H1 (cell line): Measurements from ENCODE around the gene CYBA. TPM values are rescaled to one million over a fixed set of nuclear protein-coding genes. Genes with fewer than 3 reads are reported as not detected.

Source experiments
- CTCF ChIA-PET: fragments of 300-600 bp; sonication (Branson Sonifier 250); formaldehyde crosslinking; loops from one replicate; lab custom pipeline; 2021; ENCODE audit not compliant: partially characterized antibody; lab: Charles Lee
- POLR2A ChIA-PET: fragments of 300-600 bp; sonication (Branson Sonifier 250); formaldehyde crosslinking; loops from one replicate; lab custom pipeline; 2021; ENCODE audit warnings: inconsistent platforms; ENCODE audit not compliant: partially characterized antibody; lab: Charles Lee
- DNase-seq, 2 experiments: peaks; one replicate each; pipeline versions ENCODE4 v3.0.0 to v3.0.0-alpha.2; 2010 to 2022; ENCODE audit warnings: low spot score in 2 of 2, low read depth in 1 of 2, mixed read lengths in 1 of 2
- FAIRE-seq: peaks from 2 replicates; lab custom pipeline; 2011; peaks lifted over from hg19 to GRCh38; lab: Jason Lieb, UNC
- H2AFZ ChIP-seq: 2 replicates; pipeline ENCODE4 v1.8.1; 2012; ENCODE audit warnings: low read length, inconsistent platforms
- H2AK5ac ChIP-seq: 2 replicates; pipeline ENCODE4 v1.6.1; 2013; ENCODE audit warnings: low read depth, low read length
- H2BK120ac ChIP-seq: replicated peaks from 2 replicates; pipeline ENCODE3; 2013; ENCODE audit warnings: low read depth, low read length, inconsistent platforms
- H2BK12ac ChIP-seq: 2 replicates; pipeline ENCODE4 v1.6.1; 2013; ENCODE audit warnings: low read depth, low read length
- H2BK15ac ChIP-seq: 2 replicates; pipeline ENCODE4 v1.6.1; 2013; ENCODE audit warnings: low read length
- H2BK20ac ChIP-seq: 2 replicates; pipeline ENCODE4 v1.6.1; 2013; ENCODE audit warnings: low read length
- H2BK5ac ChIP-seq: 2 replicates; pipeline ENCODE4 v1.6.1; 2013; ENCODE audit warnings: low read depth, low read length
- H3K14ac ChIP-seq: 2 replicates; pipeline ENCODE4 v1.6.1; 2013; ENCODE audit warnings: inconsistent platforms; ENCODE audit not compliant: insufficient read length
- H3K18ac ChIP-seq: 2 replicates; pipeline ENCODE4 v1.6.1; 2013; ENCODE audit warnings: low read length; ENCODE audit errors: extremely low read depth
- H3K23ac ChIP-seq: 2 replicates; pipeline ENCODE4 v1.6.1; 2013; ENCODE audit warnings: inconsistent platforms; ENCODE audit not compliant: insufficient read length
- H3K23me2 ChIP-seq: 2 replicates; pipeline ENCODE4 v1.6.1; 2013; ENCODE audit warnings: low read depth, low read length
- H3K27ac ChIP-seq: 2 replicates; pipeline ENCODE4 v1.6.1; 2011; ENCODE audit warnings: low read depth, low read length, inconsistent platforms
- H3K27me3 ChIP-seq, 4 experiments: replicated peaks in 1 of 4; 1 replicate in 1 of 4; 2 replicates in 3 of 4; pipeline versions ENCODE4 v1.6.1 to v1.8.1; 2011 to 2013; ENCODE audit warnings: low read length in 3 of 4, mild to moderate bottlenecking in 3 of 4, inconsistent platforms in 2 of 4, mixed read lengths in 2 of 4, moderate library complexity in 1 of 4; ENCODE audit not compliant: control insufficient read depth in 3 of 4, insufficient read depth in 3 of 4; ENCODE audit errors: extremely low read depth in 1 of 4
- H3K36me3 ChIP-seq, 4 experiments: 2 replicates each; pipeline versions ENCODE4 v1.6.1 to v1.8.1; 2011 to 2013; ENCODE audit warnings: mild to moderate bottlenecking in 4 of 4, low read length in 3 of 4, moderate library complexity in 2 of 4, control low read depth in 1 of 4, inconsistent platforms in 1 of 4; ENCODE audit not compliant: insufficient read depth in 4 of 4, control insufficient read depth in 2 of 4
- H3K4ac ChIP-seq: replicated peaks from 2 replicates; pipeline ENCODE3; 2013; ENCODE audit warnings: low read length, low read depth, mixed read lengths, inconsistent platforms; ENCODE audit not compliant: insufficient read length
- H3K4me1 ChIP-seq, 4 experiments: replicated peaks in 1 of 4; 1 replicate in 1 of 4; 2 replicates in 3 of 4; pipeline versions ENCODE4 v1.6.1 to v1.8.1; 2011 to 2013; ENCODE audit warnings: low read length in 3 of 4, inconsistent platforms in 2 of 4, mixed read lengths in 1 of 4; ENCODE audit not compliant: insufficient read depth in 4 of 4, control insufficient read depth in 3 of 4
- H3K4me2 ChIP-seq, 2 experiments: 2 replicates each; pipeline versions ENCODE4 v1.6.1 to v1.8.1; 2011 to 2013; ENCODE audit warnings: low read depth in 2 of 2, low read length in 2 of 2, control low read depth in 1 of 2, inconsistent platforms in 1 of 2, mild to moderate bottlenecking in 1 of 2; ENCODE audit not compliant: insufficient read depth in 1 of 2
- H3K4me3 ChIP-seq, 4 experiments: fragments of 200-600, 300-600 bp in 1 of 4; sonication (generic), shearing (Covaris generic), sonication (Bioruptor Twin) in 1 of 4; 2 replicates each; pipeline versions ENCODE4 v1.5.1 to v1.8.1; 2011 to 2016; ENCODE audit warnings: low read length in 4 of 4, low read depth in 3 of 4, control low read depth in 2 of 4, inconsistent platforms in 2 of 4, mild to moderate bottlenecking in 2 of 4, mixed read lengths in 1 of 4, moderate library complexity in 1 of 4; ENCODE audit not compliant: insufficient read depth in 2 of 4; ENCODE audit errors: extremely low read depth in 1 of 4
- H3K56ac ChIP-seq: replicated peaks from 2 replicates; pipeline ENCODE3; 2013; ENCODE audit warnings: low read depth, mild to moderate bottlenecking, mixed read lengths, low read length, inconsistent platforms; ENCODE audit not compliant: insufficient read length
- H3K79me1 ChIP-seq: 2 replicates; pipeline ENCODE4 v1.6.1; 2013; ENCODE audit warnings: low read depth, low read length, control low read depth
- H3K79me2 ChIP-seq, 2 experiments: 2 replicates each; pipeline versions ENCODE4 v1.6.1 to v1.8.1; 2012 to 2013; ENCODE audit warnings: low read length in 2 of 2, mild to moderate bottlenecking in 2 of 2, inconsistent platforms in 1 of 2; ENCODE audit not compliant: insufficient read depth in 2 of 2, control insufficient read depth in 1 of 2
- H3K9ac ChIP-seq, 4 experiments: replicated peaks in 1 of 4; 1 replicate in 1 of 4; 2 replicates in 3 of 4; pipeline versions ENCODE4 v1.6.1 to v1.8.1; 2011 to 2013; ENCODE audit warnings: low read depth in 3 of 4, low read length in 3 of 4, control low read depth in 2 of 4, mild to moderate bottlenecking in 2 of 4, moderate library complexity in 2 of 4, inconsistent platforms in 1 of 4; ENCODE audit errors: extremely low read depth in 1 of 4
- H3K9me3 ChIP-seq, 2 experiments: 2 replicates each; pipeline versions ENCODE4 v1.6.1 to v1.8.1; 2012 to 2013; ENCODE audit warnings: mild to moderate bottlenecking in 2 of 2, moderate library complexity in 2 of 2, control low read depth in 1 of 2, inconsistent platforms in 1 of 2, low read depth in 1 of 2, low read length in 1 of 2, mixed read lengths in 1 of 2; ENCODE audit not compliant: insufficient read depth in 2 of 2
- H4K20me1 ChIP-seq, 2 experiments: replicated peaks in 1 of 2; 2 replicates each; pipeline versions ENCODE3 to v1.8.1; 2011 to 2013; ENCODE audit warnings: inconsistent platforms in 2 of 2, low read length in 2 of 2, mild to moderate bottlenecking in 1 of 2; ENCODE audit not compliant: insufficient read depth in 2 of 2, control insufficient read depth in 1 of 2
- H4K5ac ChIP-seq: 2 replicates; pipeline ENCODE4 v1.6.1; 2013; ENCODE audit warnings: low read length, low read depth, mixed read lengths, inconsistent platforms; ENCODE audit not compliant: insufficient read length
- H4K8ac ChIP-seq: 2 replicates; pipeline ENCODE4 v1.8.0; 2013; ENCODE audit warnings: mild to moderate bottlenecking, moderate library complexity, low read length, inconsistent platforms; ENCODE audit not compliant: insufficient read depth; ENCODE audit errors: extremely low read depth
- H4K91ac ChIP-seq: replicated peaks from 2 replicates; pipeline ENCODE3; 2013; ENCODE audit warnings: low read length, mixed read lengths, inconsistent platforms; ENCODE audit not compliant: insufficient read length
- CBX8 ChIP-seq: fragments of 300-800, 300-1000 bp; sonication (generic); IDR thresholded peaks from 2 replicates; pipeline ENCODE4 v1.7.1; 2016; ENCODE audit warnings: low read depth, low read length, borderline replicate concordance
- CEBPB ChIP-seq: IDR thresholded peaks from 2 replicates; pipeline ENCODE4 v1.6.1; 2012; ENCODE audit warnings: low read depth, low read length
- FOSL1 ChIP-seq: IDR thresholded peaks from 2 replicates; pipeline ENCODE4 v1.6.1; 2011; ENCODE audit warnings: mild to moderate bottlenecking, low read depth, low read length, moderate library complexity; ENCODE audit not compliant: insufficient read depth
- HDAC2 ChIP-seq, 2 experiments: fragments of 300-600 bp in 1 of 2; sonication (generic) in 1 of 2; IDR thresholded peaks; 2 replicates each; pipeline ENCODE4 v1.6.1; 2011 to 2012; ENCODE audit warnings: low read depth in 2 of 2, low read length in 2 of 2, mild to moderate bottlenecking in 2 of 2, moderate library complexity in 2 of 2, borderline replicate concordance in 1 of 2, inconsistent platforms in 1 of 2
- KDM1A ChIP-seq: fragments of 200-600, 300-600 bp; sonication (generic); IDR thresholded peaks from 2 replicates; pipeline ENCODE4 v1.7.1; 2016; ENCODE audit warnings: mild to moderate bottlenecking, low read length, borderline replicate concordance
- MAX ChIP-seq: IDR thresholded peaks from 2 replicates; pipeline ENCODE4 v1.6.1; 2012; ENCODE audit warnings: inconsistent platforms
- NANOG ChIP-seq: IDR thresholded peaks from 2 replicates; pipeline ENCODE4 v1.6.1; 2011; ENCODE audit warnings: low read length, low read depth, mild to moderate bottlenecking, inconsistent platforms; ENCODE audit not compliant: insufficient read depth, poor library complexity, severe bottlenecking
- POLR2A ChIP-seq, 2 experiments: IDR thresholded peaks; 1 replicate in 1 of 2; 2 replicates in 1 of 2; pipeline ENCODE4 v1.6.1; 2011; ENCODE audit warnings: low read depth in 2 of 2, low read length in 2 of 2, mild to moderate bottlenecking in 2 of 2; ENCODE audit errors: control extremely low read depth in 1 of 2
- POLR2AphosphoS5 ChIP-seq: IDR thresholded peaks from 2 replicates; pipeline ENCODE4 v1.6.1; 2011; ENCODE audit warnings: low read depth, low read length
- RAD21 ChIP-seq, 2 experiments: IDR thresholded peaks in 1 of 2; conservative IDR thresholded peaks in 1 of 2; 2 replicates each; pipeline ENCODE4 v1.6.1; 2011; ENCODE audit warnings: low read depth in 2 of 2, low read length in 2 of 2, improper control_type of control experiment in 1 of 2, inconsistent platforms in 1 of 2, mild to moderate bottlenecking in 1 of 2, moderate library complexity in 1 of 2
- SRF ChIP-seq: IDR thresholded peaks from 2 replicates; pipeline ENCODE4 v1.6.1; 2011; ENCODE audit warnings: mild to moderate bottlenecking, low read depth, low read length, moderate library complexity
- ZNF274 ChIP-seq: IDR thresholded peaks from 2 replicates; pipeline ENCODE4 v1.7.0; 2012; ENCODE audit warnings: low read length, borderline replicate concordance; ENCODE audit errors: extremely low read depth
- WGBS, 2 experiments: shearing (Covaris generic) in 1 of 2; methylation state at CpG; one replicate each; pipeline versions ENCODE4 v1.1.6 to v1.1.7; 2013 to 2015; ENCODE audit warnings: low lambda C conversion rate in 2 of 2, mixed read lengths in 2 of 2, inconsistent platforms in 1 of 2, low coverage in 1 of 2, missing lambda C conversion rate in 1 of 2; ENCODE audit not compliant: insufficient replicate concordance in 2 of 2, insufficient coverage in 1 of 2, insufficient read length in 1 of 2; ENCODE audit errors: extremely low coverage in 1 of 2, missing lambda C conversion rate in 1 of 2; 5-methylcytosine and 5-hydroxymethylcytosine counted together
- polyA plus RNA-seq, 7 experiments: library from polyadenylated mRNA; depleted of rRNA in 3 of 7; stranded (reverse) in 5 of 7; unstranded in 2 of 7; fragments of >200 nt in 5 of 7; fragments of 200-250 nt in 2 of 7; gene quantifications; 1 replicate in 5 of 7; 2 replicates in 1 of 7; 4 replicates in 1 of 7; pipeline versions ENCODE4 v1.2.1 to v1.2.3, GENCODE V29; 2011 to 2013; ENCODE audit warnings: missing spikeins in 2 of 7, mixed read lengths in 2 of 7
- total RNA-seq: library from RNA; stranded (reverse); fragmentation: NEBNext Ultra II Directional; extraction: Animal tissue kit (Norgen Biotek cat#: 25700); gene quantifications from 2 replicates; pipeline ENCODE4 v1.2.1, GENCODE V29; 2021

CYBA gene
- total and polyA plus RNA-seq, 2 of the 8 experiments (the other 6 are each of a cell fraction or from before 2014, with no cell fraction given), result 136 to 254 TPM

DNA sequence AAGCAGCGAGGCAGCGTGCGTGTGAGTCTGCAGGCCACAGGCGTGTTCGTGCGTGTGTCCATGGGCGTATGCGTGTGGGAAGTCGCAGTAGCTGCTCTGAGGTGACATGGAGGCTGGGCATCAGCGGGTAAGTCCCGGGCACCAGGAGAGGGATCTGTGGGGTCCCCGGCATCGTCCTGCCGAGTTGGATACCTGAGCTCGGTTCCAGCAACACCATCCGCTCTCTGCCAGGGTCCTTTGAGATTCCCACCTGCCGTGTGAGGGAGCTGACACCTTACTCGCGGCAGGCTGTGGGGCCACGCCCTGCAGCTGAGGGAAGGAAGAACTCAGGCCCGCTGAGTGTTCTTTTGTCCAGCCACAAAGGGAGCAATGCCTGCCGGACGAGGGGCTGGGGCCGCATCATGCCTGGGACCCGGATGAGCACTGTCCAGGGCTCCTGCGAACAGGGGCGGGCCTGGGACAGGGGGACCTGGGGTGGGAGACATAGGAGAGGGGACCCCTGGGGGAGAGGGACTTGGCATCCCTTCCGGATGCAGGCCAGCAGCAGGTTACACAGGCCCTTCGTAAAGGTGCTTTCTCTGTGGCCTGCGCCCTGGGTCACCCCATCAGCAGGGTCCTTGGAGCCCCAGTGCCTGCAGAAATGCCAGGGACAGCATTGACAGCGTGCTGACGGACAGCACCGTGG lies 40.4 kb upstream of the CYBA start:
- no peaks in the 10 kb centered on the region for H3K36me3 ChIP-seq
- no peak overlapping the region for H3K27ac ChIP-seq
- peaks cover 3% of the 10 kb centered on the region; the same call in 1 of the 2 replicates for H3K23me2 ChIP-seq
- no peak overlapping the region for H3K18ac ChIP-seq
- peaks cover 0 to 5% (median 4%) of the 10 kb centered on the region in 4 experiments; a peak in 6 of 7 replicates for H3K4me1 ChIP-seq
- H3K4me2 ChIP-seq, result no peak overlapping the region
- H2BK12ac ChIP-seq, result peak overlapping the region; percentile 55; the same call in 1 of the 2 replicates
- no peak overlapping the region for H3K14ac ChIP-seq
- H2BK120ac ChIP-seq, result no peak overlapping the region
- WGBS, 2 experiments, result 91% methylated on average over 32 of the region's 33 CpGs; no CpG with 5 or more reads in 1 of the 2 experiments
- H4K5ac ChIP-seq, result no peak overlapping the region
- no peak overlapping the region for H3K56ac ChIP-seq
- H4K20me1 ChIP-seq, result peaks cover 0 to 1% of the 10 kb centered on the region in 2 experiments
- no peak overlapping the region for H4K91ac ChIP-seq
- no peak overlapping the region for H2BK20ac ChIP-seq
- DNase-seq, result no peak
- H3K23ac ChIP-seq, result no peak overlapping the region
- POLR2A ChIA-PET, result interaction anchor here (0.6 to 1.3 kb wide), 2 partner anchors 114 to 1012 kb away, joined by 3 read pairs; no protein-coding TSS in a partner anchor
- 0 out of 2 replicates have a peak overlapping the region, but pooled peaks have one; percentile 1 for H2BK15ac ChIP-seq
- H2AFZ ChIP-seq, result no peak overlapping the region
- CTCF ChIA-PET, result interaction anchor here (0.5 to 2.3 kb wide), 2 partner anchors 19 to 68 kb away, joined by 3 to 9 read pairs; no protein-coding TSS in a partner anchor
- H4K8ac ChIP-seq, result no peak overlapping the region
- no peaks in the 10 kb centered on the region for H3K79me1 ChIP-seq
- H3K9ac ChIP-seq, result peak overlapping the region in 1 of 4 experiments; percentile 38; a peak in 2 of 7 replicates
- H3K4me3 ChIP-seq, result no peak overlapping the region
- H2BK5ac ChIP-seq, result no peak overlapping the region
- FAIRE-seq, result no peak
- H2AK5ac ChIP-seq, result no peak overlapping the region
- no peaks in the 10 kb centered on the region for H3K79me2 ChIP-seq
- peaks cover 0 to 11% (median 9%) of the 10 kb centered on the region in 4 experiments; a peak in 3 of 7 replicates for H3K27me3 ChIP-seq
- peak overlapping the region; percentile 83 for H3K4ac ChIP-seq
- no peaks in the 10 kb centered on the region for H3K9me3 ChIP-seq
- TF ChIP-seq KDM1A (no peak), ZNF274 (no peak), HDAC2 (IDR thresholded peaks at IDR 0.05; ENCODE audit: borderline replicate concordance in 1 of 2, low read depth in 2 of 2, low read length in 2 of 2) (no peak), CBX8 (no peak), MAX (no peak), SRF (no peak), RAD21 (IDR thresholded peaks at IDR 0.05 in 1 of 2, conservative IDR thresholded peaks at IDR 0.05 in 1 of 2; ENCODE audit: low read depth in 2 of 2, low read length in 2 of 2) (no peak), FOSL1 (no peak), POLR2AphosphoS5 (no peak), POLR2A (IDR thresholded peaks at IDR 0.05; ENCODE audit: control extremely low read depth in 1 of 2, low read depth in 2 of 2, low read length in 2 of 2) (no peak), CEBPB (no peak), NANOG (no peak)
